CD4-positive, alpha-beta T cell treated with Interferon gamma for 1 hour (primary cell): ENCODE measurements around the gene PRRX1.

Source experiments
- DNase-seq: peaks from one replicate; pipeline ENCODE4 v3.0.0-alpha.2; 2020

Gene PRRX1

DNA sequence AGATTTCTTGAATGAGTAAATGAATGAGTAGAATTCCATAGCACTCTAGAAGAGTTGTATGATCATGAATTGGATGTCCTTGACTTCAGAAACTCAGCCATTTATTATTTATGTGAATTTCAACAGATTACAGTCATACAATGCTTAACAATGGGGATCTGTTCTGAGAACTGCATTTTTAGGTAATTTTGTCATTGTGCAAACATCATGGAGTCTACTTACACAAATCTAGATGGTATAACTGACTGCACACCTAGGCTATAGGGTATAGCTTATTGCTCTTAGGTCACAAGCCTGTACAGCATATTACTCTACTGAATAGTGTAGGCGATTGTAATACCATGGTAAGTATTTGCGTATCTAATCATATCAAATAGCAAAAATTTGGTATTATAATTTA, 59.6 kb downstream of the PRRX1 start:
- no peak for DNase-seq

DNA sequence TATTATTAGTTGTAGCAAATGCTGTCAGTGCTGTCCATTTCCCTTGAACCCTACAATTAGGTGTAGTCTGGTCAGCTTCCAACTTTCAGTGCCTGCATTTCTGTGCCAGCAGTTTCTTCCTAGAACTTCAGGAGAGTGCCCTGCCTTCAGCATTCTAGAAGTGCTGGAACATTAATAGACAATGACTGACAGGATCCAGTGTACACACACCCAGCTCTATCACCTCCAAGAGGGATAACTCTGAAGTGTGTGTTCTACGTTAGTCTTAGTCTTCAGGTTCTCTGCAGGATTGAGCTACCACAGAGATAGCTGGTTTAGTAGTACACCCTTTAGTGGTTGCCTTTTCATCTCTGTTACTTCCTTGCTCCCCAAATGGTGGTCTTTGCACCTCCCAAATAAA, 61.4 kb downstream of the PRRX1 start:
- DNase-seq, result no peak

DNA sequence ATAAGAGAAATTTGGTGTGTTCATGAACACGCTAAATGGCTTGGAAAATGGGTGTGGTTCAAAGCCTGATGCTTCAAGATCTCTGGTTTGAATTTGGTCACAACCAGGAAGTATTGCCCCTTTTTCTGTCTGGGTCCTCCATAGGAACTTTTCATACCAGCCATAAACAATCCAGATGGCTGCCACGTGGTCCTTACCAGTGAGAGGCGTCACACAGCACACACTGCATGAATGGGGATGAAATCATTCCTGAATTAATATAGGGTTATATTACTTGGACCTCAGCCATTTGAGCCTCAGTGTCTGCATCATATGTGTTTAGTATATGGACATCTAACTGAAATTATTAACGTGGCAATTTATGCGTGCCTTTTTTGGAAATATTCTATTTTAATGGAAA, 64.0 kb downstream of the PRRX1 start:
- no peak for DNase-seq

DNA sequence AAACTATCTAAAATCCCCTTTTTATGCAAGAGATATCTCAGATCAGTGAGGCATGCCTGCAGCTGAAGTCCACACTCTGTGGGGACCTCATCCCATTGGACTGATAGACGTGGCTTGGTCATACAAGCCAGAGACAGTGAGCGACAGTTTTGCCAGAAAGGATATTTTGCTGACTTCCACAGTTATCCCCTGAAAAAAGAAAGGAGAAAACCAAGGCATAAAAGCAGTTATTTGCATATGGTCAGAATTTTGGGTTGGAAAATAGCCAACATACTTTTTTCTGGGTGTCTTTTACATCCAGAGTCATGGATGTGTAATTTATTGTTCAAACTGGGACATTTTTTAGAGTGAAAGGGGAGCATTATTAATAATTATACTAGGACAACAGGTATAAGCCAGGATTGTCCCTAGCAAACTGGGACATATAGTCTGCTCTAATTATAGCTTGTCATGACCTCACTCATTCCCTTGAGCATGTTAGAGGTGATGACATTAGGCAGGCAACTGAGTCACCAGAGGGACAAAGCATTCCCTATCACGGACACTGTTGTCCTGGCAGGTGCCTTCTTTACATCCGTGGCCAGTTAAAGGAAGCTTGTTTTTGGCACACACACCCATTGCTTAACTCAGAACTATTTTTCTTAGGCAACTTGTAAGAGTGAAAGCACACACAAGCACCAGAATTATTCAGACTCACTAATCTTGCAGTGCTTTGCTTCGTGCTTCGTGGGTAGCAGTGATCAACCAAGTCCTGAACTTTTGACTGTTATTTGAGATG, 65.5 kb downstream of the PRRX1 start:
- no peak for DNase-seq

GRCh38 chr1:170730014-170730413, 66.1 kb downstream of the PRRX1 start:
- DNase-seq, result no peak

- DNase-seq, result no peak
These were observed 66.5 kb downstream of the PRRX1 start for GRCh38 chr1:170730438-170730837.

DNA sequence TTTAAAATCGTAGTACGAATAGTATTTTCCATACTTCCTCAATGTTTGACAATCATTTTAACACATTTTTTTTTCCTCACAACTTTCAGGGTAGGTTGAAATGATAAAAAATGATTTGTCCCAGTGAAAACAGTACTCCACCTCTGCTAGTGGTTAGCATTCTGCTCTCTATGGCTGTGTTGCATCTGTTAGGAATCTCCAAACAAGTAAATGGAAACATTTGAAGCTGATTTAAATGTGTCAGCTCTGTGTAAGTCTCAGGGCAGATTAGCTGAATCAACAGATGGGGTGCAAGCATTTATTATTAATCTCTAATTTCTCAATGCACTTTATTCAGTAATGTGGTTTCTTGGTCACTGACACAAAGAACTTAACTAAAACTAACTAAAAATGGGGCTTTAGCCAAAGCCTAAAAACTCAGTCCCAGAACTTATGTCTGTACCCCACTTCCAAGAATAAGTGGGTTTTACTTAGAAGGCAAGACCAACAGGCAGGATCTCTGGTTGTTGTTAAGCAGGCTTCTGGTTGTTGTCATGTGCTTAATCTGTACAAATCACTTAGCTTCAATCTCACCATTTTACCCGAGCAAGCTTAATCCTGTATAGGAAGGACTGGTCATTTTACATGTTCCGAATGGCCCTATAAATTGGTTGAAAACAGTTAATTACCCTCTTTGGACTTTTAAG, 67.8 kb downstream of the PRRX1 start:
- DNase-seq, result no peak

DNA sequence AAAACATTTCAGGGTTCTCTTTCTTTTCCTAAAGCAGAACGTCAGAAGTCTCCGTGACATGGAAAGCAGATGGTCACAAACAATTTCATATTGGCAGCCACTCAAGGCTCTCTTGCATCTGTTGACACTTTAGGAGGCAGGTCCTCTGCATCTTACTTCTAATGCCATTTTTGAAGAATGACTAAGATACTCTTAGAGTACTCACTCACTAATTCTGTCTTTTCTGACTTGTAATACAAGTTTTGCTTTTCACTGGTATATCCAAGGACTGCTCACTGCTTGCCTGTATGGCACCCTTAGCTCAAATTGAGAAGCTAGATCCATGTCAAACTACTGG, 68.3 kb downstream of the PRRX1 start:
- DNase-seq, result no peak

DNA sequence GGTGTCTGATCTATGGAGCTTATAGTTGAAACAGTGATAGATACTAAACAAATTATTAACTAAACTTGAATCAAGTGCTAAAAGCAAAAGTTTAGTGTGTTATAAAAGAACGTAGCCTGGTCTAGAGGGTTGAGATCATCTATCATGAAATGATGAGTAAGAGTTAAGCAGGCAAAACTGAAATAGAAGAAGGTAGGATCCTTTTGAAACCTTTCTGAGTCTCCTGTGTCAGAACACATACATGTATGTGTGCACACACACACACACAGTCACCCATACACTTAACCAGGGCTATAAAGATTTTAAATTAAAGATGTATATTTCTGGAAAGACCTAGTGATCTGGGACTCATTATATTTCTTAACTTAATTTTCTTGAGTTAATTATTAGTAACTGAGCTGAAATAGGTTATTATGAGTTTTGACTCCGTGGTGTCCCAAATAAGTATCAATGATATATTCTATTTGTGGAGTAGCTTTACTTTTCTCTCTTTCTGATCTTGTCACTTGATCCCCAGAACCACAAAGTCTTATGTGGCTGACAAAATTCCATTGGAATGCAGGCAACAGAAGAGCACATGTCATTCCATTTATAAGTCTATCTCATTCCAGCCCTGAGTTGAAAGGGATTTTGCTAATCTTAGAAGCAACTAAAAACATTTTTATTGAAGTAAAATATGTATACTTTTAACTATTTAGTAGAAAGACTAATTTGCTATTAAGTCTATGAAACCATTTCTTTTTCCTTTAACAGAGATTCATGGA, 70.7 kb downstream of the PRRX1 start:
- no peak for DNase-seq

DNA sequence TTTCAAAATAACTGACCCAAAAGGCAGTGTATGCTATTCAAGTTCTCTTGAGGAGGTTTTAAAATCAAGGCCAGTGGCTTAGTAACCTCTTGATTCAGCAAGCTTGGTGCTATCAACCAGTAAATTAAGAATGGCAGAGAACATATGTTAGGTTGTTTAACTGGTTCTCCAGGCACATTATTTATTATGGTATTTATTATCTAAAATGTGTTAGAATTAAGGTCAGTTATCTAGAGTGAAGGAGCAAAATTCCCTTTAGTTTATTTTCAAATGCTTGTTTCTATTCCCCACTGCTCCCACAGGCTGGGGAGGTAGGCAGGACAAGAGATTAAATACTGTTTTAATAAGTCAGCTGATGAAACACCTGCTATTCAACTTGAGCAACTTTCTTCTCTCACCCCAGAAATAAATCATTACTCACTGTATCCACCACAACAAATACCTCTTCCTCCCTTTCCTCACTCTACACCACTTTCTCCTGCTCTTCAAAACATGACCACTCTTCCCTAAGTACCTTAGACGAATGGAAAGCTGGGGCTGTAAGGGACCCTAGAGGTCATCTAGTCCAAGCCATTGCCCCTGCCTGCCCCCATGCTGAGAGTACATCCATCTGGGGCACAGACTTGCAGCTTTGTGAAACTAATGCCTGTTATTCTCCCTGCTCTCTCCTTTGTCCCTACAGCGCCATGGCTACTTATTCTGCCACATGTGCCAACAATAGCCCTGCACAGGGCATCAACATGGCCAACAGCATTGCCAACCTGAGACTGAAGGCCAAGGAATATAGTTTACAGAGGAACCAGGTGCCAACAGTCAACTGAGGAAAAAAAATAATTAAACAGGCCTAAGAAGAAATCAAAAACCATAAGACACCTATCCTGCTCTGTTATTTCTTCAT, 71.7 kb downstream of the PRRX1 start:
- no peak for DNase-seq

- no peak for DNase-seq
These were observed 75.9 kb downstream of the PRRX1 start for GRCh38 chr1:170739803-170740202.

DNA sequence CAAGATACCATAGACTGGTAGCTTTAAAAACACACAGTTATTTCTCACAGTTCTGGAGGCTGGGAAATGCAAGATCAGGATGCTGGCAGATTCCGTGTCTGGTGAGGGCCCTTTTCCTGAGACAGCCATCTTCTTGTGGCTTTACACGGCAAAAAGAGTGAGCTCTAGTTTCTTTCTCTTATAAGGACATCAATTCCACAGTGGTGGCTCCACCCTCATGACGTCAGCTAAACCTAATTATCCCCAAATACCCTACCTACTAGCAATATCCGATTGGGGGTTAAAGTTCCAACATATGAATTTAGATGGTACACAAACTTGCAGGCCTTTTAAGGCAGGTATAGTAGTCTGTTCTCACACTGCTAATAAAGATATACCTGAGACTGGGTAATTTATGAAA, 77.7 kb downstream of the PRRX1 start:
- DNase-seq, result no peak

- no peak for DNase-seq
These were observed 78.7 kb downstream of the PRRX1 start for GRCh38 chr1:170742600-170742999.

GRCh38 chr1:170743083-170743482, 79.2 kb downstream of the PRRX1 start:
- DNase-seq, result no peak

- DNase-seq, result no peak
These were observed 85.6 kb downstream of the PRRX1 start for GRCh38 chr1:170749549-170749948.

GRCh38 chr1:170749959-170750358, 86.0 kb downstream of the PRRX1 start:
- no peak for DNase-seq

GRCh38 chr1:170755795-170756194, 91.9 kb downstream of the PRRX1 start:
- no peak for DNase-seq

DNA sequence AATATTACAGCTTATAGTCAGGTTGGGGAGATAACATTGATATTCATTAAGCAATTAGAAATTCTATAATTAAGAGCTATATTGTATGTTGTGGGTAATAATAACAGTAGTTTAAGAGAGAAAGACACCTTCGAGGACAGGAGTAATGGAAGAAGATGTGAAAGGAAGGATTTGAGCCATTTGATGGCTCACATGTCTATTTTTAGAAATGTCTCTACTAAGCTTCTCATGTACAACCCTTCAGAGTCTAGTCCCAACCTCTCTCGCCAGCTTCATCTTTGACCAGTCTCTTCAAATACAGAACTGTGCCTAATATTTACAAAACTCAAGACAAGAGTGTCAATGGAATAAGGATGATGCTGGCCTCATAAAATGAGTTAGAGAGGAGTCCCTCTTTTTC, 95.1 kb downstream of the PRRX1 start:
- DNase-seq, result no peak

DNA sequence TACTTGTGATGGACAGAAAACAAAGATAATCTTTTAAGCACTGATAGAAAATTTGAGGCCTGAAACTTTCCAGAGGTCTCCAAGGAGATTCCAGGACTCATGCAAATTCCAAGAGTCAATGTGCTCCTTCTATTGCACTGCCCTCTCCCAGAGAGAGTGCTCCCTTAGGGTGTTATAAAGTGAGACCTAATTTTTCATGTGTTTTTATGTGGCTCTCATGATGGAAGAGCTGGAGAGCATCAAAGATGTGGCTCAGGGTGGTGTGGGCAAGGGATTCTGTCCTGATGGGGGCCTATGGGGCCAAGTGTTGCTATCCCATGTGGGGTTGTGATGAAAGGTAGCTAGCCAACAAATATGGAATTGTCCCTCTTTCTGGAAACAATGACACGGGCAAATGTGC, 101.3 kb downstream of the PRRX1 start:
- no peak for DNase-seq

DNA sequence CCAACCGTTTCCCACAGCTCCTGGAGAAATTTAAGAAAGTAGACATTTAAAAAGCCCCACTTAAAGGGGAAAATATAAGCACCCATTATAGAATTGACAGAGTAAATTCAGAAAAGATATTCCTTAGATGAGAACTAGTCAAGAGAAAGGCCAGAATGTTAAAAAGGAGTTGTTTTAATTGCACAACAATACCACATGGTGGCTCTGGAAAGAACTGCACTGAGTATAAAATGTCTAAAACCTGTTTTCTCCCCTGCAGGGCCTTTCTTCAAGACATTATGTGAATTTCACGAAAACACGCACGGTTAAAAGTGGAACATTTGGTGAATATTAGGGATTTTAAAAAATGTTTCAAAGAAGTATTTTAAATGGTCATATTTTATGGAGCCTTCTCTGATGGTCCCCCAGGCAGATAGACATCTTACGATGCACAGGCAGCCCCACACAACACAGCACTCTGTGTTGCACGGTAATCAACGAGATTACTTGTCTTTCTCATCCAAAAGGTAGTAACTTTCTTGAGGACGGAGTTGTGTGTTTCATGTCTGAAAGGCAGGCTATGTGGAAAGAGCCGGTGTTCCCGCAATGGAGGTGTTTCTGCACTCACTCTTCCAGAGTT, 101.9 kb downstream of the PRRX1 start:
- DNase-seq, result no peak

DNA sequence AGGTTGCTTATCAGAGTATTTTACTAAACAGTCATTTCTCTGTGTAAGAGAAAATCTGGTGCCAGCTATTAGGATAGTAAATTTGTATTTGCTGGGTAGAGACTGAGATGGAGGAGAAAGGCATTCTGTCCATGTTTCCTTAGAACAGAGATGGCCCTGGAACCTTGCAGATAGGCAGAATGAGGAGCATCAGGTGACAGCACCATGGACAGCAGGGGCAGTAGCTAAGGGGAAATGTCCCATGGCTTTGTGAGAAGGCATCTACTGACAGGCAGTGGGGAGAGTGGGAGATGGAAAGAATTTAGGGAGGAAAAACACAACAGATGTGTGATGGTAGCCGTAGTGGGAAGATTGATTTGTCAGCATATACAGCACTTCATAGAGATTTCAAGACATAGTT, 105.0 kb downstream of the PRRX1 start:
- no peak for DNase-seq

GRCh38 chr1:170769691-170770090, 105.8 kb downstream of the PRRX1 start:
- no peak for DNase-seq

- no peak for DNase-seq
These were observed 106.3 kb downstream of the PRRX1 start for GRCh38 chr1:170770254-170770653.
